T-helper 9 cell (primary cell): ENCODE measurements around the gene FYB1.
"Not testable (repeated sequence)": the region's sequence is repeated elsewhere in the genome, so short reads cannot be mapped to it uniquely, and the experiment has no call there.

ENCODE experiments used
- DNase-seq: peaks from one replicate; pipeline ENCODE4 v3.0.0-alpha.2; 2020

Gene FYB1

GRCh38 chr5:39186722-39187539 lies 32.4 kb downstream of the FYB1 start:
- DNase-seq = no peak

GRCh38 chr5:39186289-39186688 lies 33.1 kb downstream of the FYB1 start:
- DNase-seq = no peak

- DNase-seq = no peak
These were observed 33.6 kb downstream of the FYB1 start for GRCh38 chr5:39185761-39186160.

- DNase-seq = not testable (repeated sequence)
These were observed 39.8 kb downstream of the FYB1 start for GRCh38 chr5:39179561-39179960.

GRCh38 chr5:39178861-39179260 lies 40.5 kb downstream of the FYB1 start:
- DNase-seq = no peak

GRCh38 chr5:39178171-39178570 lies 41.2 kb downstream of the FYB1 start:
- no peak for DNase-seq

GRCh38 chr5:39177631-39177964 lies 41.8 kb downstream of the FYB1 start:
- DNase-seq = no peak

GRCh38 chr5:39176759-39177630 lies 42.4 kb downstream of the FYB1 start:
- DNase-seq = peak; percentile 42

GRCh38 chr5:39175273-39175955 lies 43.9 kb downstream of the FYB1 start:
- DNase-seq = no peak

GRCh38 chr5:39173069-39173468 lies 46.3 kb downstream of the FYB1 start:
- no peak for DNase-seq

- no peak for DNase-seq
These were observed 46.8 kb downstream of the FYB1 start for GRCh38 chr5:39172593-39172992.

- no peak for DNase-seq
These were observed 47.7 kb downstream of the FYB1 start for GRCh38 chr5:39171647-39172046.

- DNase-seq = no peak
These were observed 50.3 kb downstream of the FYB1 start for GRCh38 chr5:39169081-39169480.

GRCh38 chr5:39167972-39168342 lies 51.4 kb downstream of the FYB1 start:
- DNase-seq = no peak

GRCh38 chr5:39167141-39167971 lies 52.0 kb downstream of the FYB1 start:
- no peak for DNase-seq

- no peak for DNase-seq
These were observed 54.6 kb downstream of the FYB1 start for GRCh38 chr5:39164529-39165402.

GRCh38 chr5:39164016-39164415 lies 55.3 kb downstream of the FYB1 start:
- peak; percentile 26 for DNase-seq

GRCh38 chr5:39161578-39161977 lies 57.8 kb downstream of the FYB1 start:
- no peak for DNase-seq

- DNase-seq = no peak
These were observed 58.7 kb downstream of the FYB1 start for GRCh38 chr5:39160576-39161213.

- DNase-seq = no peak
These were observed 59.4 kb downstream of the FYB1 start for GRCh38 chr5:39159811-39160490.
